ENCODE measurements around the gene VIT.

DNA sequence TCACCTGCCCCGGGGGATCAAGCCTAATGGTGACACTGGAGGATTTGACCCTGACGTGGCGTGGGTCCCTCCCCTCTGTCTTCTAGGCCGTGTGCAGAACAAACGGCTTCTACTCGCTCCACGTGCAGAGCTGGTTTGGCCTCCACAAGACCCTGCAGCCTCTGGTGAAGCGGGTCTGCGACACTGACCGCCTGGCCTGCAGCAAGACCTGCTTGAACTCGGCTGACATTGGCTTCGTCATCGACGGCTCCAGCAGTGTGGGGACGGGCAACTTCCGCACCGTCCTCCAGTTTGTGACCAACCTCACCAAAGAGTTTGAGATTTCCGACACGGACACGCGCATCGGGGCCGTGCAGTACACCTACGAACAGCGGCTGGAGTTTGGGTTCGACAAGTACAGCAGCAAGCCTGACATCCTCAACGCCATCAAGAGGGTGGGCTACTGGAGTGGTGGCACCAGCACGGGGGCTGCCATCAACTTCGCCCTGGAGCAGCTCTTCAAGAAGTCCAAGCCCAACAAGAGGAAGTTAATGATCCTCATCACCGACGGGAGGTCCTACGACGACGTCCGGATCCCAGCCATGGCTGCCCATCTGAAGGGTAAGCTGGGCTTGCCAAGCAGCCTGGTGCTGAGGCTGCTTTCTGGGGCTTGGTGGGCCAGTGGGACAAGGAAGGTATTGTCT, 112.0 kb downstream of the VIT start:
- no peak for TF ChIP-seq EZH2 (optimal IDR thresholded peaks at IDR 0.05; ENCODE audit: low read depth, low read length)
- TF ChIP-seq, protein P1, sequence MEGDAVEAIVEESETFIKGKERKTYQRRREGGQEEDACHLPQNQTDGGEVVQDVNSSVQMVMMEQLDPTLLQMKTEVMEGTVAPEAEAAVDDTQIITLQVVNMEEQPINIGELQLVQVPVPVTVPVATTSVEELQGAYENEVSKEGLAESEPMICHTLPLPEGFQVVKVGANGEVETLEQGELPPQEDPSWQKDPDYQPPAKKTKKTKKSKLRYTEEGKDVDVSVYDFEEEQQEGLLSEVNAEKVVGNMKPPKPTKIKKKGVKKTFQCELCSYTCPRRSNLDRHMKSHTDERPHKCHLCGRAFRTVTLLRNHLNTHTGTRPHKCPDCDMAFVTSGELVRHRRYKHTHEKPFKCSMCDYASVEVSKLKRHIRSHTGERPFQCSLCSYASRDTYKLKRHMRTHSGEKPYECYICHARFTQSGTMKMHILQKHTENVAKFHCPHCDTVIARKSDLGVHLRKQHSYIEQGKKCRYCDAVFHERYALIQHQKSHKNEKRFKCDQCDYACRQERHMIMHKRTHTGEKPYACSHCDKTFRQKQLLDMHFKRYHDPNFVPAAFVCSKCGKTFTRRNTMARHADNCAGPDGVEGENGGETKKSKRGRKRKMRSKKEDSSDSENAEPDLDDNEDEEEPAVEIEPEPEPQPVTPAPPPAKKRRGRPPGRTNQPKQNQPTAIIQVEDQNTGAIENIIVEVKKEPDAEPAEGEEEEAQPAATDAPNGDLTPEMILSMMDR (IDR thresholded peaks at IDR 0.05; ENCODE audit: low read length): no peak
- TF ChIP-seq EZH2phosphoT487 (IDR thresholded peaks at IDR 0.05; ENCODE audit: low read length): no peak
